ENCODE data around the gene MYO1G. TPM values are rescaled to one million over a fixed set of nuclear protein-coding genes. Genes with fewer than 3 reads are reported as not detected.
A peak's percentile ranks its signal among the peaks of the same experiment; 100 is the strongest.
"Not testable (repeated sequence)": the region's sequence is repeated elsewhere in the genome, so short reads cannot be mapped to it uniquely, and the experiment has no call there.

The MYO1G gene
- total RNA-seq = 36.3 TPM
- long read RNA-seq, full-length matches to known transcripts = 16 of 68 reads
- long read RNA-seq, partial matches to known transcripts = 44 of 68 reads
- long read RNA-seq, other reads (novel, unspliced or antisense) = 8 of 68 reads

- TF ChIP-seq CTCF (IDR thresholded peaks at IDR 0.05) = no peak
- H3K9me3 ChIP-seq = no peaks in the 10 kb centered on the region
- peak within 1 kb of the TSS; percentile 51 for H3K4me3 ChIP-seq
- DNase-seq (peak; percentile 82), ATAC-seq (peak; percentile 66 to 81)
- H3K27ac ChIP-seq = peak within 1 kb of the TSS; percentile 77
- no peaks in the 10 kb centered on the region for H3K27me3 ChIP-seq (ENCODE audit: low read depth)
- H3K4me1 ChIP-seq = peaks cover 55% of the 10 kb centered on the region
- intact Hi-C loops (cut with DNase I) = no loop called here
- peaks cover 23% of the 10 kb centered on the region for H3K36me3 ChIP-seq
Observed at GRCh38 chr7:44978511-44979366, at the start of gene MYO1G. Gene MYO1G (minus strand): TSS chr7:44979015. CDS start chr7:44978961, 54 bp downstream.

DNA sequence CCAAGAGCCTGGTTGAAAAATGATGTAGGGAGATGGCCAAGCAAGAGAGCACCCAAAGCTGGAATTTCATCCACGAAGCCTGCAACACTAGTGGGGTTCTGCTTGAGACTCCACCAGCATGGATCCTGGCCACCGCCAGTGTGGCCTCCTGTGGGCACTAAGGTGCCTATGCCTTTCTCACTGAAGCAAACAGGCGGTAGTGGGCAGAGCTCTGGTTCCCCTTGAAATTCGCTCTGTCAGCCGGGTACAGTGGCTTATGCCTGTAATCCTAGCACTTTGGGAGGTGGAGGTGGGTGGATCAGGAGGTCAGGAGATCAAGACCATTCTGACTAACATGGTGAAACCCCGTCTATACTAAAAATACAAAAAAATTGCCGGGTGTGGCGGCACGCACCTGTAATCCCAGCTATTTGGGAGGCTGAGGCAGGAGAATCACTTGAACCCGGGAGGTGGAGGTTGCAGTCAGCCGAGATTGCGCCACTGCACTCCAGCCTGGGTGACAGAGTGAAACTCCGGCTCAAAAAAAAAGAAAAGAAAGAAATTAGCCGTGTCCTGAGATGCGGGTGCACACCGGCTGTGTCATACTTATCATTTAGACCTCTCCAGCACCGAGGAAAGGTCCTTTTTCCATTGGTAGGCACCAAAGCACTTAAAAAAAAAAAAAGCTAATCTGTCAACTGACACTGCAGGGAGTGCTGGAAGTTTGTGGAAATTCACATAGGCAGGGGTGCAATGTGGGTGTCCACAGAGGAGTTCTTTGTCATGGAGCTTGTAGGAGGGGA is 49.5 kb upstream of the MYO1G start:
- intact Hi-C loops (cut with DNase I) = no loop called here
- no peaks in the 10 kb centered on the region for H3K9me3 ChIP-seq
- peak overlapping the region; percentile 50 for H3K4me3 ChIP-seq
- H3K4me1 ChIP-seq = no peaks in the 10 kb centered on the region
- ATAC-seq = peak; percentile 29 to 43
- TF ChIP-seq CTCF (IDR thresholded peaks at IDR 0.05) = no peak
- no peak for DNase-seq
- no peaks in the 10 kb centered on the region for H3K27me3 ChIP-seq (ENCODE audit: low read depth)
- H3K36me3 ChIP-seq = peaks cover 6% of the 10 kb centered on the region
- peak overlapping the region; percentile 81 for H3K27ac ChIP-seq

DNA sequence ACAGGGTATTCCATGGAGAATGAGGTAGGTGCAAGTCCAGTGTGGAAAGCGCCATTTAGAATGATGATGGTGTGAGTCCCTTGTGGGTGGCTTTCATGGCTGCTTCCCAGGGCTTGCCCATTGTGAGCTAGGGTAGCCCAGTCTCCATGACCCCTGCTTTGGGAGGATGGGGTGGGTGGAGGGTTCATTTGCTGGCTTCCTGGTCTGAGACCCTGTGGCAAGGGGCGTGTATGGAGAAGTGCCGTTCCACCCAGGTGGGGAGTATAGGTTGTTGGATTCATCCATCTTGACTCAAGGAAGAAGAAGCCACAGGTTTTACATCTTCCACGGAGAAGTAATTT is 48.9 kb upstream of the MYO1G start:
- DNase-seq (no peak), ATAC-seq (peak; percentile 29 to 36)
- H3K27ac ChIP-seq = peak overlapping the region; percentile 81
- H3K27me3 ChIP-seq (ENCODE audit: low read depth) = no peaks in the 10 kb centered on the region
- no peaks in the 10 kb centered on the region for H3K9me3 ChIP-seq
- H3K4me3 ChIP-seq = peak overlapping the region; percentile 50
- peaks cover 6% of the 10 kb centered on the region for H3K36me3 ChIP-seq
- H3K4me1 ChIP-seq = no peaks in the 10 kb centered on the region
- intact Hi-C loops (cut with DNase I) = no loop called here
- no peak for TF ChIP-seq CTCF (IDR thresholded peaks at IDR 0.05)

- TF ChIP-seq CTCF (IDR thresholded peaks at IDR 0.05) = no peak
- H3K27ac ChIP-seq = peak overlapping the region; percentile 81
- no peaks in the 10 kb centered on the region for H3K4me1 ChIP-seq
- ATAC-seq (peak; percentile 60 to 73), DNase-seq (no peak)
- H3K36me3 ChIP-seq = peaks cover 6% of the 10 kb centered on the region
- no peaks in the 10 kb centered on the region for H3K27me3 ChIP-seq (ENCODE audit: low read depth)
- no peaks in the 10 kb centered on the region for H3K9me3 ChIP-seq
- intact Hi-C loops (cut with DNase I) = no loop called here
- H3K4me3 ChIP-seq = peak overlapping the region; percentile 50
Observed at GRCh38 chr7:45026984-45027773, 48.4 kb upstream of the MYO1G start.

GRCh38 chr7:45026013-45026412 is 47.2 kb upstream of the MYO1G start:
- no peak for ATAC-seq
- Histone ChIP-seq H3K9me3 (no peaks in the 10 kb centered on the region), H3K36me3 (peaks cover 6% of the 10 kb centered on the region), H3K27me3 (ENCODE audit: low read depth) (no peaks in the 10 kb centered on the region), H3K4me1 (no peaks in the 10 kb centered on the region), H3K27ac (no peak overlapping the region), H3K4me3 (no peak overlapping the region)
- intact Hi-C loops (cut with DNase I) = no loop called here
- TF ChIP-seq CTCF (IDR thresholded peaks at IDR 0.05) = no peak
- no peak for DNase-seq

GRCh38 chr7:45025473-45025872 is 46.7 kb upstream of the MYO1G start:
- H3K4me3 ChIP-seq; DNase-seq; H3K27me3 ChIP-seq (ENCODE audit: low read depth); H3K36me3 ChIP-seq; ATAC-seq; H3K27ac ChIP-seq; H3K9me3 ChIP-seq; H3K4me1 ChIP-seq; intact Hi-C loops (cut with DNase I): not testable (repeated sequence)

All from lower lobe of right lung (tissue), 2 donors.